ENCODE measurements around the gene KIF3C. TPM values are rescaled to one million over a fixed set of nuclear protein-coding genes. Genes with fewer than 3 reads are reported as not detected.

KIF3C gene
- total RNA-seq, 1 experiment from 2014 or later = 39.5 TPM

GRCh38 chr2:25955036-25955435, 27.3 kb downstream of the KIF3C start:
- H3K9me3 ChIP-seq (ENCODE audit: low read depth, low read length, poor library complexity, severe bottlenecking) = no peaks in the 10 kb centered on the region
- no TSS peak for BruUV-seq (replicated peaks)
- no peak overlapping the region for H3K27ac ChIP-seq (ENCODE audit: low read depth, low read length, poor library complexity, severe bottlenecking)
- no peaks in the 10 kb centered on the region for H3K27me3 ChIP-seq (replicated peaks; ENCODE audit: insufficient read depth, low read depth, low read length, poor library complexity)
- no peak overlapping the region for H3K4me3 ChIP-seq (ENCODE audit: low read depth, low read length, poor library complexity, severe bottlenecking)
- ChIA-PET CTCF (no interaction called here), POLR2A (ENCODE audit: low non-redundant PET) (interaction anchor here (0.6 kb wide), 1 partner anchor 16 kb away, joined by 3 read pairs; no protein-coding TSS in a partner anchor)
- peaks cover 2% of the 10 kb centered on the region for H3K4me1 ChIP-seq (ENCODE audit: insufficient read depth, low read length, poor library complexity, severe bottlenecking)
- intact Hi-C loops (cut with micrococcal nuclease; ENCODE audit: unreplicated experiment) = no loop called here
- DNase-seq (ENCODE audit: low spot score) = no peak
- no peaks in the 10 kb centered on the region for H3K36me3 ChIP-seq (ENCODE audit: insufficient read depth, low read length, poor library complexity, severe bottlenecking)
- TF ChIP-seq EZH2 (IDR thresholded peaks at IDR 0.05; ENCODE audit: borderline replicate concordance, low read depth, low read length, poor library complexity, severe bottlenecking) (no peak), CTCF (conservative IDR thresholded peaks at IDR 0.05; ENCODE audit: low read depth, low read length) (no peak)

- ChIA-PET CTCF (no interaction called here), POLR2A (ENCODE audit: low non-redundant PET) (interaction anchor here (0.6 kb wide), 1 partner anchor 16 kb away, joined by 3 read pairs; no protein-coding TSS in a partner anchor)
- no peak for DNase-seq (ENCODE audit: low spot score)
- no TSS peak for BruUV-seq (replicated peaks)
- Histone ChIP-seq H3K9me3 (ENCODE audit: low read depth, low read length, poor library complexity, severe bottlenecking) (no peaks in the 10 kb centered on the region), H3K36me3 (ENCODE audit: insufficient read depth, low read length, poor library complexity, severe bottlenecking) (no peaks in the 10 kb centered on the region), H3K27ac (ENCODE audit: low read depth, low read length, poor library complexity, severe bottlenecking) (no peak overlapping the region), H3K27me3 (replicated peaks; ENCODE audit: insufficient read depth, low read depth, low read length, poor library complexity) (no peaks in the 10 kb centered on the region), H3K4me1 (ENCODE audit: insufficient read depth, low read length, poor library complexity, severe bottlenecking) (no peaks in the 10 kb centered on the region), H3K4me3 (ENCODE audit: low read depth, low read length, poor library complexity, severe bottlenecking) (no peak overlapping the region)
- TF ChIP-seq CTCF (conservative IDR thresholded peaks at IDR 0.05; ENCODE audit: low read depth, low read length) (no peak), EZH2 (IDR thresholded peaks at IDR 0.05; ENCODE audit: borderline replicate concordance, low read depth, low read length, poor library complexity, severe bottlenecking) (no peak)
- intact Hi-C loops (cut with micrococcal nuclease; ENCODE audit: unreplicated experiment) = loop anchor here (5.0 kb wide), 1 partner anchor 623 kb away; no protein-coding TSS in a partner anchor
These were observed 28.0 kb downstream of the KIF3C start for GRCh38 chr2:25954199-25954752.

- Histone ChIP-seq H3K27ac (ENCODE audit: low read depth, low read length, poor library complexity, severe bottlenecking) (no peak overlapping the region), H3K9me3 (ENCODE audit: low read depth, low read length, poor library complexity, severe bottlenecking) (no peaks in the 10 kb centered on the region), H3K4me3 (ENCODE audit: low read depth, low read length, poor library complexity, severe bottlenecking) (no peak overlapping the region), H3K4me1 (ENCODE audit: insufficient read depth, low read length, poor library complexity, severe bottlenecking) (no peaks in the 10 kb centered on the region), H3K36me3 (ENCODE audit: insufficient read depth, low read length, poor library complexity, severe bottlenecking) (peaks cover 2% of the 10 kb centered on the region), H3K27me3 (replicated peaks; ENCODE audit: insufficient read depth, low read depth, low read length, poor library complexity) (no peaks in the 10 kb centered on the region)
- intact Hi-C loops (cut with micrococcal nuclease; ENCODE audit: unreplicated experiment) = loop anchor here (1.0 to 5.0 kb wide), 3 partner anchors 194 to 626 kb away; no protein-coding TSS in a partner anchor
- BruUV-seq (replicated peaks) = no TSS peak
- DNase-seq (ENCODE audit: low spot score) = peak; percentile 88
- TF ChIP-seq CTCF (conservative IDR thresholded peaks at IDR 0.05; ENCODE audit: low read depth, low read length) = peak; percentile 97
- no peak for TF ChIP-seq EZH2 (IDR thresholded peaks at IDR 0.05; ENCODE audit: borderline replicate concordance, low read depth, low read length, poor library complexity, severe bottlenecking)
- ChIA-PET POLR2A (ENCODE audit: low non-redundant PET) (no interaction called here), CTCF (interaction anchor here (0.5 to 1.4 kb wide), 8 partner anchors 9 to 802 kb away, joined by 3 to 8 read pairs (median 4); no protein-coding TSS in a partner anchor)
These were observed 31.2 kb downstream of the KIF3C start for GRCh38 chr2:25951071-25951547.
